Caco-2 (cell line): ENCODE measurements around the gene SHC1. TPM values are rescaled to one million over a fixed set of nuclear protein-coding genes. Genes with fewer than 3 reads are reported as not detected.

Experiments used
- BruUV-seq: library from RNA; stranded (reverse); fragments of 400-500 nt; replicated peaks from 2 replicates; lab custom pipeline; 2021; lab: Mats Ljungman, UMichigan
- CTCF ChIA-PET: fragments of 300-600 bp; sonication (Branson Sonifier 250); formaldehyde crosslinking; loops from one replicate; lab custom pipeline; 2022; ENCODE audit warnings: antibody characterized with exemption; lab: Charles Lee
- POLR2A ChIA-PET: fragments of 300-600 bp; sonication (Branson Sonifier 250); formaldehyde crosslinking; loops from one replicate; lab custom pipeline; 2022; ENCODE audit warnings: antibody characterized with exemption; lab: Charles Lee
- DNase-seq, 2 experiments: peaks; one replicate each; pipeline versions ENCODE4 v3.0.0 to v3.0.0-alpha.2; 2020 to 2022
- H3K27me3 ChIP-seq: replicated peaks from 2 replicates; pipeline ENCODE4 v1.6.0; 2011; ENCODE audit warnings: low read length; ENCODE audit not compliant: control insufficient read depth, insufficient read depth
- H3K36me3 ChIP-seq: 2 replicates; pipeline ENCODE4 v1.5.1; 2011; ENCODE audit warnings: low read length; ENCODE audit not compliant: control insufficient read depth, insufficient read depth
- H3K4me1 ChIP-seq: fragments of 250-450 bp; sonication (Bioruptor Pico); 2 replicates; pipeline ENCODE4 v1.5.1; 2020; ENCODE audit warnings: mild to moderate bottlenecking
- H3K4me3 ChIP-seq: 2 replicates; pipeline ENCODE4 v1.5.1; 2011; ENCODE audit warnings: low read depth, mild to moderate bottlenecking, control low read depth, low read length
- H3K9me3 ChIP-seq: fragments of 250-450 bp; sonication (Bioruptor Pico); 2 replicates; pipeline ENCODE4 v1.5.1; 2020; ENCODE audit warnings: mild to moderate bottlenecking, moderate library complexity
- H3K27ac Mint-ChIP-seq: one replicate; pipeline ENCODE4 v1.8.0; 2022; ENCODE audit warnings: mixed read lengths; ENCODE audit not compliant: unreplicated experiment
- H3K27me3 Mint-ChIP-seq: one replicate; pipeline ENCODE4 v1.8.0; 2022; ENCODE audit warnings: mixed read lengths; ENCODE audit not compliant: insufficient read depth, unreplicated experiment
- H3K36me3 Mint-ChIP-seq: one replicate; pipeline ENCODE4 v1.8.0; 2022; ENCODE audit warnings: mild to moderate bottlenecking, mixed read lengths; ENCODE audit not compliant: insufficient read depth, unreplicated experiment
- H3K4me1 Mint-ChIP-seq: one replicate; pipeline ENCODE4 v1.8.0; 2022; ENCODE audit warnings: low read depth, mixed read lengths; ENCODE audit not compliant: unreplicated experiment
- H3K4me3 Mint-ChIP-seq: one replicate; pipeline ENCODE4 v1.8.0; 2022; ENCODE audit warnings: mild to moderate bottlenecking, moderate library complexity, mixed read lengths; ENCODE audit not compliant: unreplicated experiment
- H3K9me3 Mint-ChIP-seq: one replicate; pipeline ENCODE4 v1.8.0; 2022; ENCODE audit warnings: mixed read lengths; ENCODE audit not compliant: unreplicated experiment
- CTCF ChIP-seq, 2 experiments: fragments of 200-600 bp in 1 of 2; IDR thresholded peaks; 1 replicate in 1 of 2; 2 replicates in 1 of 2; pipeline versions ENCODE4 v1.5.1 to v1.8.0; 2011 to 2022; ENCODE audit warnings: antibody characterized with exemption in 1 of 2, control low read depth in 1 of 2, inconsistent platforms in 1 of 2, low read depth in 1 of 2, low read length in 1 of 2, mild to moderate bottlenecking in 1 of 2, moderate library complexity in 1 of 2; ENCODE audit not compliant: insufficient read depth in 1 of 2, severe bottlenecking in 1 of 2, unreplicated experiment in 1 of 2
- intact Hi-C: fragments of 100-400 bp; cut with micrococcal nuclease; formaldehyde crosslinking; loops from one replicate; pipeline ENCODE4 v1.10.0; 2022; ENCODE audit not compliant: unreplicated experiment
- total RNA-seq: library from RNA; stranded (reverse); gene quantifications from 2 replicates; pipeline ENCODE4 v1.2.3, GENCODE V29; 2022

The SHC1 gene
- total RNA-seq, 1 experiment from 2014 or later: 59.6 TPM

- no TSS peak for BruUV-seq
Measured at GRCh38 chr1:154973344-154974101, 3.0 kb upstream of the SHC1 start.

DNA sequence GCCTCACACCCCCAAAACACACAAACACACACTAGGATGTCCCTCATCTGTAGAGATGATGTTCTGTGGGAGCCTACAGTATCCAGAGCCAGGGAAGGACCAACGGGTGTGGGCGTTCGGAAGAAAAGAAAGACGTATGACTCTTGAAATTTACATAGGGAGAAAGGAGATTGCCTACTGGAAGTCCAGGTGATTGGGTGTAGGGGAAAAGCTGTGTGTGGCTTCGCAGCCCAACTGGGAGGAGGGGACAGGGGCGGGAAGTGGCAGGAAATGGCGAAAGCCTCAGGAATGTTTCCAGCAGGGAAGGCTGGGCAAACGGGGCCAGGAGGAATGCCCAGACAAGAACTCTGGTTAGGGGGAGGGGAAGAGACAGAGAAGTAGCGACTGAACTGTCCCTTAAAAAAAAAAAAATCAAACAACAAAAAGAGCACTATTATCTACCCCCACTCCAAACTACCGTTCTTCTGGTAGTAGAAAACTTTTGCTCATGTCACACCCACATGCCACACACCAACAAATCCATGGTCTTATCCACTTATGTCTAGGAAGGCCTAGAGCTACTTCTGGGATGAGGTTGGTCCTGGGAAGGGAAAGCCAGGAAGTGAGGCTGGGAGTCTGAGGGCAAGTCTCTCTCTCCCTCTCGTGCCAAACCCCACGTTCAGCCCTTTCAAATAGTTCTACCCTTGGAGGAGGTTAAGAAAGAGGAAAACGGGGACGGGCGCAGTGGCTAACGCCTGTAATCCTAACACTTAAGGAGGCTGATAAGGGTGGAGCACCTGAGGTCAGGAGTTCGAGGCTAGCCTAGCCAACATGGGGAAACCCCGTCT is 2.2 kb upstream of the SHC1 start:
- Histone ChIP-seq H3K4me1 (peaks cover 27% of the 10 kb centered on the region), H3K36me3 (peaks cover 4% of the 10 kb centered on the region), H3K27me3 (no peaks in the 10 kb centered on the region), H3K4me3 (peak overlapping the region; percentile 51), H3K9me3 (no peaks in the 10 kb centered on the region)
- BruUV-seq: TSS peak; percentile 83
- H3K27ac Mint-ChIP-seq: no peak overlapping the region
- peak; percentile 93 to 95 for DNase-seq
- no peaks in the 10 kb centered on the region for H3K9me3 Mint-ChIP-seq
- intact Hi-C loops: loop anchor here (1.0 to 5.0 kb wide), 3 partner anchors 11 to 90 kb away; partner anchors contain the start of genes EFNA4 and PYGO2
- no peaks in the 10 kb centered on the region for H3K27me3 Mint-ChIP-seq
- ChIA-PET POLR2A (interaction anchor here (0.5 to 3.7 kb wide), 17 partner anchors 11 to 351 kb away, joined by 3 to 75 read pairs (median 4); partner anchors contain the start of genes FLAD1, LENEP, PBXIP1 and PMVK), CTCF (interaction anchor here (0.7 to 2.6 kb wide), 12 partner anchors 11 to 413 kb away, joined by 3 to 26 read pairs (median 6); partner anchors contain the start of genes ADAM15, KRTCAP2, LENEP and PMVK)
- H3K36me3 Mint-ChIP-seq: peaks cover 15% of the 10 kb centered on the region
- H3K4me3 Mint-ChIP-seq: no peak overlapping the region
- no peak for TF ChIP-seq CTCF (IDR thresholded peaks at IDR 0.05; ENCODE audit: insufficient read depth in 1 of 2, low read depth in 1 of 2, low read length in 1 of 2, severe bottlenecking in 1 of 2, unreplicated experiment in 1 of 2)
- peaks cover 29% of the 10 kb centered on the region for H3K4me1 Mint-ChIP-seq

More at GRCh38 chr1:154973344-154974101, 3.0 kb upstream of the SHC1 start:
- intact Hi-C loops: loop anchor here (1.0 to 5.0 kb wide), 4 partner anchors 10 to 89 kb away; partner anchors contain the start of genes EFNA4, FLAD1 and PMVK
- POLR2A ChIA-PET: interaction anchor here (0.6 to 3.7 kb wide), 18 partner anchors 10 to 152 kb away, joined by 3 to 75 read pairs (median 5); partner anchors contain the start of genes FLAD1, LENEP, PBXIP1 and PMVK
- CTCF ChIA-PET: interaction anchor here (0.5 to 2.6 kb wide), 18 partner anchors 12 to 1698 kb away, joined by 3 to 26 read pairs (median 5); partner anchors contain the start of genes KRTCAP2, LENEP, PMVK and PYGO2
- peak in 1 of 2 experiments; percentile 30 for TF ChIP-seq CTCF (IDR thresholded peaks at IDR 0.05; ENCODE audit: insufficient read depth in 1 of 2, low read depth in 1 of 2, low read length in 1 of 2, severe bottlenecking in 1 of 2, unreplicated experiment in 1 of 2)
- no peaks in the 10 kb centered on the region for H3K27me3 ChIP-seq
- H3K4me1 ChIP-seq: peaks cover 27% of the 10 kb centered on the region
- peak overlapping the region; percentile 51 for H3K4me3 ChIP-seq
- Mint-ChIP-seq H3K27me3 (no peaks in the 10 kb centered on the region), H3K9me3 (no peaks in the 10 kb centered on the region), H3K4me3 (no peak overlapping the region), H3K4me1 (peaks cover 29% of the 10 kb centered on the region), H3K36me3 (peaks cover 13% of the 10 kb centered on the region), H3K27ac (no peak overlapping the region)
- H3K9me3 ChIP-seq: no peaks in the 10 kb centered on the region
- peak; percentile 99 for DNase-seq
- peaks cover 2% of the 10 kb centered on the region; the same call in 1 of the 2 replicates for H3K36me3 ChIP-seq
